H1 (cell line): Measurements from ENCODE around the gene ARL11. TPM values are rescaled to one million over a fixed set of nuclear protein-coding genes. Genes with fewer than 3 reads are reported as not detected.

Experiments
- CTCF ChIA-PET: fragments of 300-600 bp; sonication (Branson Sonifier 250); formaldehyde crosslinking; loops from one replicate; lab custom pipeline; 2021; ENCODE audit not compliant: partially characterized antibody; lab: Charles Lee
- POLR2A ChIA-PET: fragments of 300-600 bp; sonication (Branson Sonifier 250); formaldehyde crosslinking; loops from one replicate; lab custom pipeline; 2021; ENCODE audit warnings: inconsistent platforms; ENCODE audit not compliant: partially characterized antibody; lab: Charles Lee
- DNase-seq, 2 experiments: peaks; one replicate each; pipeline versions ENCODE4 v3.0.0 to v3.0.0-alpha.2; 2010 to 2022; ENCODE audit warnings: low spot score in 2 of 2, low read depth in 1 of 2, mixed read lengths in 1 of 2
- FAIRE-seq: peaks from 2 replicates; lab custom pipeline; 2011; peaks lifted over from hg19 to GRCh38; lab: Jason Lieb, UNC
- H2AFZ ChIP-seq: 2 replicates; pipeline ENCODE4 v1.8.1; 2012; ENCODE audit warnings: low read length, inconsistent platforms
- H2AK5ac ChIP-seq: 2 replicates; pipeline ENCODE4 v1.6.1; 2013; ENCODE audit warnings: low read depth, low read length
- H2BK120ac ChIP-seq: replicated peaks from 2 replicates; pipeline ENCODE3; 2013; ENCODE audit warnings: low read depth, low read length, inconsistent platforms
- H2BK12ac ChIP-seq: 2 replicates; pipeline ENCODE4 v1.6.1; 2013; ENCODE audit warnings: low read depth, low read length
- H2BK15ac ChIP-seq: 2 replicates; pipeline ENCODE4 v1.6.1; 2013; ENCODE audit warnings: low read length
- H2BK20ac ChIP-seq: 2 replicates; pipeline ENCODE4 v1.6.1; 2013; ENCODE audit warnings: low read length
- H2BK5ac ChIP-seq: 2 replicates; pipeline ENCODE4 v1.6.1; 2013; ENCODE audit warnings: low read depth, low read length
- H3K14ac ChIP-seq: 2 replicates; pipeline ENCODE4 v1.6.1; 2013; ENCODE audit warnings: inconsistent platforms; ENCODE audit not compliant: insufficient read length
- H3K18ac ChIP-seq: 2 replicates; pipeline ENCODE4 v1.6.1; 2013; ENCODE audit warnings: low read length; ENCODE audit errors: extremely low read depth
- H3K23ac ChIP-seq: 2 replicates; pipeline ENCODE4 v1.6.1; 2013; ENCODE audit warnings: inconsistent platforms; ENCODE audit not compliant: insufficient read length
- H3K23me2 ChIP-seq: 2 replicates; pipeline ENCODE4 v1.6.1; 2013; ENCODE audit warnings: low read depth, low read length
- H3K27ac ChIP-seq: 2 replicates; pipeline ENCODE4 v1.6.1; 2011; ENCODE audit warnings: low read depth, low read length, inconsistent platforms
- H3K27me3 ChIP-seq, 4 experiments: replicated peaks in 1 of 4; 1 replicate in 1 of 4; 2 replicates in 3 of 4; pipeline versions ENCODE4 v1.6.1 to v1.8.1; 2011 to 2013; ENCODE audit warnings: low read length in 3 of 4, mild to moderate bottlenecking in 3 of 4, inconsistent platforms in 2 of 4, mixed read lengths in 2 of 4, moderate library complexity in 1 of 4; ENCODE audit not compliant: control insufficient read depth in 3 of 4, insufficient read depth in 3 of 4; ENCODE audit errors: extremely low read depth in 1 of 4
- H3K36me3 ChIP-seq, 4 experiments: 2 replicates each; pipeline versions ENCODE4 v1.6.1 to v1.8.1; 2011 to 2013; ENCODE audit warnings: mild to moderate bottlenecking in 4 of 4, low read length in 3 of 4, moderate library complexity in 2 of 4, control low read depth in 1 of 4, inconsistent platforms in 1 of 4; ENCODE audit not compliant: insufficient read depth in 4 of 4, control insufficient read depth in 2 of 4
- H3K4ac ChIP-seq: replicated peaks from 2 replicates; pipeline ENCODE3; 2013; ENCODE audit warnings: low read length, low read depth, mixed read lengths, inconsistent platforms; ENCODE audit not compliant: insufficient read length
- H3K4me1 ChIP-seq, 4 experiments: replicated peaks in 1 of 4; 1 replicate in 1 of 4; 2 replicates in 3 of 4; pipeline versions ENCODE4 v1.6.1 to v1.8.1; 2011 to 2013; ENCODE audit warnings: low read length in 3 of 4, inconsistent platforms in 2 of 4, mixed read lengths in 1 of 4; ENCODE audit not compliant: insufficient read depth in 4 of 4, control insufficient read depth in 3 of 4
- H3K4me2 ChIP-seq, 2 experiments: 2 replicates each; pipeline versions ENCODE4 v1.6.1 to v1.8.1; 2011 to 2013; ENCODE audit warnings: low read depth in 2 of 2, low read length in 2 of 2, control low read depth in 1 of 2, inconsistent platforms in 1 of 2, mild to moderate bottlenecking in 1 of 2; ENCODE audit not compliant: insufficient read depth in 1 of 2
- H3K4me3 ChIP-seq, 4 experiments: fragments of 200-600, 300-600 bp in 1 of 4; sonication (generic), shearing (Covaris generic), sonication (Bioruptor Twin) in 1 of 4; 2 replicates each; pipeline versions ENCODE4 v1.5.1 to v1.8.1; 2011 to 2016; ENCODE audit warnings: low read length in 4 of 4, low read depth in 3 of 4, control low read depth in 2 of 4, inconsistent platforms in 2 of 4, mild to moderate bottlenecking in 2 of 4, mixed read lengths in 1 of 4, moderate library complexity in 1 of 4; ENCODE audit not compliant: insufficient read depth in 2 of 4; ENCODE audit errors: extremely low read depth in 1 of 4
- H3K56ac ChIP-seq: replicated peaks from 2 replicates; pipeline ENCODE3; 2013; ENCODE audit warnings: low read depth, mild to moderate bottlenecking, mixed read lengths, low read length, inconsistent platforms; ENCODE audit not compliant: insufficient read length
- H3K79me1 ChIP-seq: 2 replicates; pipeline ENCODE4 v1.6.1; 2013; ENCODE audit warnings: low read depth, low read length, control low read depth
- H3K79me2 ChIP-seq, 2 experiments: 2 replicates each; pipeline versions ENCODE4 v1.6.1 to v1.8.1; 2012 to 2013; ENCODE audit warnings: low read length in 2 of 2, mild to moderate bottlenecking in 2 of 2, inconsistent platforms in 1 of 2; ENCODE audit not compliant: insufficient read depth in 2 of 2, control insufficient read depth in 1 of 2
- H3K9ac ChIP-seq, 4 experiments: replicated peaks in 1 of 4; 1 replicate in 1 of 4; 2 replicates in 3 of 4; pipeline versions ENCODE4 v1.6.1 to v1.8.1; 2011 to 2013; ENCODE audit warnings: low read depth in 3 of 4, low read length in 3 of 4, control low read depth in 2 of 4, mild to moderate bottlenecking in 2 of 4, moderate library complexity in 2 of 4, inconsistent platforms in 1 of 4; ENCODE audit errors: extremely low read depth in 1 of 4
- H3K9me3 ChIP-seq, 2 experiments: 2 replicates each; pipeline versions ENCODE4 v1.6.1 to v1.8.1; 2012 to 2013; ENCODE audit warnings: mild to moderate bottlenecking in 2 of 2, moderate library complexity in 2 of 2, control low read depth in 1 of 2, inconsistent platforms in 1 of 2, low read depth in 1 of 2, low read length in 1 of 2, mixed read lengths in 1 of 2; ENCODE audit not compliant: insufficient read depth in 2 of 2
- H4K20me1 ChIP-seq, 2 experiments: replicated peaks in 1 of 2; 2 replicates each; pipeline versions ENCODE3 to v1.8.1; 2011 to 2013; ENCODE audit warnings: inconsistent platforms in 2 of 2, low read length in 2 of 2, mild to moderate bottlenecking in 1 of 2; ENCODE audit not compliant: insufficient read depth in 2 of 2, control insufficient read depth in 1 of 2
- H4K5ac ChIP-seq: 2 replicates; pipeline ENCODE4 v1.6.1; 2013; ENCODE audit warnings: low read length, low read depth, mixed read lengths, inconsistent platforms; ENCODE audit not compliant: insufficient read length
- H4K8ac ChIP-seq: 2 replicates; pipeline ENCODE4 v1.8.0; 2013; ENCODE audit warnings: mild to moderate bottlenecking, moderate library complexity, low read length, inconsistent platforms; ENCODE audit not compliant: insufficient read depth; ENCODE audit errors: extremely low read depth
- H4K91ac ChIP-seq: replicated peaks from 2 replicates; pipeline ENCODE3; 2013; ENCODE audit warnings: low read length, mixed read lengths, inconsistent platforms; ENCODE audit not compliant: insufficient read length
- ASH2L ChIP-seq: fragments of 200-600, 300-600 bp; sonication (generic); IDR thresholded peaks from one replicate; pipeline ENCODE4 v1.7.1; 2017; ENCODE audit warnings: low read length
- CEBPB ChIP-seq: IDR thresholded peaks from 2 replicates; pipeline ENCODE4 v1.6.1; 2012; ENCODE audit warnings: low read depth, low read length
- GABPA ChIP-seq: IDR thresholded peaks from 2 replicates; pipeline ENCODE4 v1.6.1; 2011; ENCODE audit warnings: mild to moderate bottlenecking, low read length, moderate library complexity, borderline replicate concordance; ENCODE audit not compliant: insufficient read depth
- HDAC2 ChIP-seq, 2 experiments: fragments of 300-600 bp in 1 of 2; sonication (generic) in 1 of 2; IDR thresholded peaks; 2 replicates each; pipeline ENCODE4 v1.6.1; 2011 to 2012; ENCODE audit warnings: low read depth in 2 of 2, low read length in 2 of 2, mild to moderate bottlenecking in 2 of 2, moderate library complexity in 2 of 2, borderline replicate concordance in 1 of 2, inconsistent platforms in 1 of 2
- KDM5A ChIP-seq: fragments of 200-600 bp; IDR thresholded peaks from 2 replicates; pipeline ENCODE4 v1.7.1; 2012; ENCODE audit warnings: mild to moderate bottlenecking, low read length, inconsistent platforms, mixed read lengths
- MAFK ChIP-seq: IDR thresholded peaks from 2 replicates; pipeline ENCODE4 v1.6.1; 2012; ENCODE audit warnings: low read depth, mild to moderate bottlenecking, improper control_type of control experiment, low read length
- MAX ChIP-seq: IDR thresholded peaks from 2 replicates; pipeline ENCODE4 v1.6.1; 2012; ENCODE audit warnings: inconsistent platforms
- POLR2A ChIP-seq, 2 experiments: IDR thresholded peaks; 1 replicate in 1 of 2; 2 replicates in 1 of 2; pipeline ENCODE4 v1.6.1; 2011; ENCODE audit warnings: low read depth in 2 of 2, low read length in 2 of 2, mild to moderate bottlenecking in 2 of 2; ENCODE audit errors: control extremely low read depth in 1 of 2
- SP1 ChIP-seq: IDR thresholded peaks from 2 replicates; pipeline ENCODE4 v1.6.1; 2011; ENCODE audit warnings: low read depth, low read length
- TAF7 ChIP-seq: optimal IDR thresholded peaks from 2 replicates; pipeline ENCODE3; 2011; ENCODE audit warnings: low read depth, mild to moderate bottlenecking, inconsistent platforms, low read length, moderate library complexity, borderline replicate concordance
- TEAD4 ChIP-seq: IDR thresholded peaks from 2 replicates; pipeline ENCODE4 v1.6.1; 2012; ENCODE audit warnings: low read depth, low read length, inconsistent platforms, mixed read lengths
- WGBS, 2 experiments: shearing (Covaris generic) in 1 of 2; methylation state at CpG; one replicate each; pipeline versions ENCODE4 v1.1.6 to v1.1.7; 2013 to 2015; ENCODE audit warnings: low lambda C conversion rate in 2 of 2, mixed read lengths in 2 of 2, inconsistent platforms in 1 of 2, low coverage in 1 of 2, missing lambda C conversion rate in 1 of 2; ENCODE audit not compliant: insufficient replicate concordance in 2 of 2, insufficient coverage in 1 of 2, insufficient read length in 1 of 2; ENCODE audit errors: extremely low coverage in 1 of 2, missing lambda C conversion rate in 1 of 2; 5-methylcytosine and 5-hydroxymethylcytosine counted together
- polyA plus RNA-seq, 7 experiments: library from polyadenylated mRNA; depleted of rRNA in 3 of 7; stranded (reverse) in 5 of 7; unstranded in 2 of 7; fragments of >200 nt in 5 of 7; fragments of 200-250 nt in 2 of 7; gene quantifications; 1 replicate in 5 of 7; 2 replicates in 1 of 7; 4 replicates in 1 of 7; pipeline versions ENCODE4 v1.2.1 to v1.2.3, GENCODE V29; 2011 to 2013; ENCODE audit warnings: missing spikeins in 2 of 7, mixed read lengths in 2 of 7
- total RNA-seq: library from RNA; stranded (reverse); fragmentation: NEBNext Ultra II Directional; extraction: Animal tissue kit (Norgen Biotek cat#: 25700); gene quantifications from 2 replicates; pipeline ENCODE4 v1.2.1, GENCODE V29; 2021

Gene ARL11
- total and polyA plus RNA-seq, 2 of the 8 experiments (the other 6 are each of a cell fraction or from before 2014, with no cell fraction given) = 0.45 to 0.52 TPM

- H3K14ac ChIP-seq = no peak overlapping the region
- H2BK12ac ChIP-seq = peak overlapping the region; percentile 32; the same call in 1 of the 2 replicates
- peak overlapping the region; percentile 84; the same call in 1 of the 2 replicates for H2BK20ac ChIP-seq
- H3K79me1 ChIP-seq = no peaks in the 10 kb centered on the region
- H3K9me3 ChIP-seq = no peaks in the 10 kb centered on the region
- peaks cover 8 to 14% (median 9%) of the 10 kb centered on the region in 4 experiments for H3K4me1 ChIP-seq
- peak overlapping the region; percentile 90 for H2BK15ac ChIP-seq
- H2AFZ ChIP-seq = peak overlapping the region; percentile 42; the same call in 1 of the 2 replicates
- FAIRE-seq (peak; percentile 99), DNase-seq (peak; percentile 33 to 58)
- peak overlapping the region; percentile 3 for H3K4ac ChIP-seq
- peak overlapping the region; percentile 2 for H4K5ac ChIP-seq
- peak overlapping the region; percentile 75 for H4K91ac ChIP-seq
- no peak overlapping the region for H2BK120ac ChIP-seq
- no peaks in the 10 kb centered on the region for H3K23me2 ChIP-seq
- 46% methylated on average over 10 of the region's 10 CpGs; no CpG with 5 or more reads in 1 of the 2 experiments for WGBS, 2 experiments
- POLR2A ChIA-PET = interaction anchor here (0.6 to 1.5 kb wide), 4 partner anchors 10 to 936 kb away, joined by 3 to 5 read pairs (median 3); partner anchors contain the start of genes CAB39L and SETDB2
- no peaks in the 10 kb centered on the region for H3K79me2 ChIP-seq
- H3K36me3 ChIP-seq = no peaks in the 10 kb centered on the region
- H3K18ac ChIP-seq = peak overlapping the region; percentile 33
- peak overlapping the region in 1 of 4 experiments; percentile 28; a peak in 3 of 7 replicates for H3K9ac ChIP-seq
- peak overlapping the region; percentile 4 to 54 (median 16); a peak in 7 of 8 replicates for H3K4me3 ChIP-seq
- H3K4me2 ChIP-seq = peak overlapping the region; percentile 61 to 64
- H2BK5ac ChIP-seq = peak overlapping the region; percentile 57; the same call in 1 of the 2 replicates
- H3K56ac ChIP-seq = no peak overlapping the region
- H3K27me3 ChIP-seq = no peaks in the 10 kb centered on the region
- CTCF ChIA-PET = interaction anchor here (0.6 to 1.0 kb wide), 2 partner anchors 12 to 18 kb away, joined by 3 to 4 read pairs; no protein-coding TSS in a partner anchor
- H3K23ac ChIP-seq = no peak overlapping the region
- H4K20me1 ChIP-seq = no peaks in the 10 kb centered on the region
- H2AK5ac ChIP-seq = no peak overlapping the region; the same call in 1 of the 2 replicates
- H4K8ac ChIP-seq = no peak overlapping the region
- peak overlapping the region; percentile 51 for H3K27ac ChIP-seq
- TF ChIP-seq TAF7 (no peak), KDM5A (no peak), GABPA (no peak), POLR2A (IDR thresholded peaks at IDR 0.05; ENCODE audit: control extremely low read depth in 1 of 2, low read depth in 2 of 2, low read length in 2 of 2) (peak in 1 of 2 experiments; percentile 58; a peak in 1 of 3 replicates), ASH2L (no peak), MAX (no peak), MAFK (no peak), TEAD4 (0 out of 2 replicates have a peak, but pooled peaks have one; percentile 13), SP1 (peak; percentile 90), CEBPB (no peak), HDAC2 (IDR thresholded peaks at IDR 0.05; ENCODE audit: borderline replicate concordance in 1 of 2, low read depth in 2 of 2, low read length in 2 of 2) (no peak)
Observed at GRCh38 chr13:49635599-49636433, 7.5 kb downstream of the ARL11 start.
